Activated CD4-positive, alpha-beta memory T cell treated with anti-CD3 and anti-CD28 coated beads, Interleukin-2, amount 10 ng/mL, durations not matched to agents 7 days and 5 days (primary cell): Measurements from ENCODE around the gene AMOTL2. TPM values are rescaled to one million over a fixed set of nuclear protein-coding genes. Genes with fewer than 3 reads are reported as not detected.

ENCODE experiments used
- CTCF ChIA-PET: fragments of 350-600 bp; sonication (Branson Sonifier 250); formaldehyde crosslinking; loops from one replicate; lab custom pipeline; 2021; ENCODE audit warnings: antibody characterized with exemption, inconsistent platforms; lab: Charles Lee
- POLR2A ChIA-PET: fragments of 350-600 bp; sonication (Branson Sonifier 250); formaldehyde crosslinking; loops from one replicate; lab custom pipeline; 2021; ENCODE audit warnings: antibody characterized with exemption; lab: Charles Lee
- DNase-seq: peaks from one replicate; pipeline ENCODE4 v3.0.0-alpha.2; 2020
- H3K27ac Mint-ChIP-seq: one replicate; pipeline ENCODE4 v1.8.0; 2021; ENCODE audit warnings: mild to moderate bottlenecking, mixed read lengths
- H3K27me3 Mint-ChIP-seq: one replicate; pipeline ENCODE4 v1.8.0; 2021; ENCODE audit warnings: mixed read lengths
- H3K36me3 Mint-ChIP-seq: one replicate; pipeline ENCODE4 v1.8.0; 2021; ENCODE audit warnings: low read depth, mixed read lengths
- H3K4me1 Mint-ChIP-seq: one replicate; pipeline ENCODE4 v1.8.0; 2021; ENCODE audit warnings: mixed read lengths
- H3K4me3 Mint-ChIP-seq: one replicate; pipeline ENCODE4 v1.8.0; 2021; ENCODE audit warnings: mild to moderate bottlenecking, mixed read lengths
- H3K9me3 Mint-ChIP-seq: one replicate; pipeline ENCODE4 v1.8.0; 2021; ENCODE audit warnings: mixed read lengths
- total RNA-seq, 2 experiments: library from RNA; stranded (reverse); gene quantifications; one replicate each; pipeline ENCODE4 v1.2.3, GENCODE V29; 2021

Gene AMOTL2
- total RNA-seq, 2 experiments from 2014 or later = not detected

DNA sequence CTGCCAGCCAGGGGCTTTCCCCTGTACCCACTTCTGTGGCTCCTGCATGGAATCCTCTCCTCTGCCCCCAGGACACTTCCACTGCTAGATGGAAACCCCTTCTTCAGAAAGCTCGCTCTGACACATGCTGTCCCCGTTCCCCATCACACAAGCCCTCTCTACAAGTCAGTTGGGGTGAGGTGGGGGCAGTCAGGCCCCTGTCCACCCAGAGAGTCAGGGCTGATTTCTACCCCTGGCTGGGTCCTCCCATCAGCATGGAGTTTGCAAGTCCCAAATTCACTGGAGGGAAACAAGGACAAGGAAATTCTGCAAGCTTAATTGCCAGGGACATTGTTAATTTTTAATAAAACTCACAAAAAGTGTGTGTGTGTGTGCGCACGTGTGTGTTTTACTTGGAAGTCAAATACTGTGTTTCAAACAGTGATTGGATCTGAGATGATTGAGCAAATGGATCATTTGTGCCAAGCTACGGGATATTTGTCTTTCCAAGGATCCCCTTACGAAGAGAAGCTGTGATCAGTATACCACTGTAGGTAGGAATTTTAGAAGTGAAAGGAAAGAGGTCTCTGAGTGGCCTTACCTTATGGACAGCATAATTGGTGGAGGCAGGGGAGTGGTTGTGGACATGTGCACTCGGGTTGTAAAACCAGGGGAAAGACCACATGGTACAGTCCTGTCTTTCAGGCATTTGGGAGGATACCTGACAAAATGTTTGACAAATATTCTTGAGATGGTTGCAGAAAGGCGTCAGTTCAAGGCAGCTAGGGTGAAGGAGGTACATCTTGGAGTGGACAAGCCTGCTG lies 1.5 kb upstream of the AMOTL2 start:
- CTCF ChIA-PET = no interaction called here
- Mint-ChIP-seq H3K9me3 (no peaks in the 10 kb centered on the region), H3K4me3 (peak overlapping the region; percentile 13)

DNA sequence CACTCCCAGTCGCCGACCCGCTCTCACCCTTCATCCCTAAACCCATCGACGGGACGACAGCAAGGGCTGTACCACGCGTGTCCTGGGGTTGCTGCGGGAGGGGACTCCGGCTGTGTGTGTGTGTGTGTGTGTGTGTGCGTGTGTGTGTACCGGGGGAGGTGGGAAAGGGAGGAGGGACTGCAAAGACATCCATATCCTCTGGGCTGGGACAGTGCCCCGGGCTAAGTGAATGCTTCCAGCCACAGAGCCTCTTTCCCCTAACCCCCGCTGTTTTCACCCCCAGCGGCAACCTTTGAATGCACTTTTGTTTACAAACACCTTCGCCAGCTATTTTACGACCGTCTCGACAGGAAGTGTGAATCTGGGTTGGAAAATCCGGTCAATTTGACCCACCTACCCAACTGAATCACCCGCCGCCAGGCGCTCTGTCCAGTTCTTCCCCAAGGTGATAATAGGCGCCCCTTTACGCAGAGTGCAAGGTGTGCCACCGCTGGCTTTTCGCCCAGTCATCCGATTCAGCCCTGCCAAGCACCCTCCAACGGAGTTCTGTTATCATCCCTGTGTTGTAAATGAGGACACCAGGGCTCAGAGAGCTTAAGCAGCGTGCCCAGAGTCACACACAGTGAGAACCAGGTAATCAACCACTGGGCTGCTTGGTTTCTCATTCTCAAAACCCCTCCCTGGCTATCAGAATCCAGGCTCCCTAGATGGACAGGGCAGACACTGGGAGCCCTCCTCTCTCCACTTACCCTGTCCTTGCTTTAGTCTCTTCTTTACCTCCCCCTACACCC lies 739 bp upstream of the AMOTL2 start:
- no peak for DNase-seq
- Mint-ChIP-seq H3K27me3 (peaks cover 54% of the 10 kb centered on the region), H3K27ac (no peak overlapping the region), H3K36me3 (no peaks in the 10 kb centered on the region), H3K4me3 (peak overlapping the region; percentile 58), H3K4me1 (peaks cover 12% of the 10 kb centered on the region), H3K9me3 (no peaks in the 10 kb centered on the region)
- ChIA-PET POLR2A (no interaction called here), CTCF (no interaction called here)

More for the DNA sequence above, 1.5 kb upstream of the AMOTL2 start:
- DNase-seq = no peak
- Mint-ChIP-seq H3K36me3 (no peaks in the 10 kb centered on the region), H3K4me1 (peaks cover 12% of the 10 kb centered on the region), H3K27me3 (peaks cover 62% of the 10 kb centered on the region), H3K27ac (no peak overlapping the region)
- POLR2A ChIA-PET = no interaction called here

DNA sequence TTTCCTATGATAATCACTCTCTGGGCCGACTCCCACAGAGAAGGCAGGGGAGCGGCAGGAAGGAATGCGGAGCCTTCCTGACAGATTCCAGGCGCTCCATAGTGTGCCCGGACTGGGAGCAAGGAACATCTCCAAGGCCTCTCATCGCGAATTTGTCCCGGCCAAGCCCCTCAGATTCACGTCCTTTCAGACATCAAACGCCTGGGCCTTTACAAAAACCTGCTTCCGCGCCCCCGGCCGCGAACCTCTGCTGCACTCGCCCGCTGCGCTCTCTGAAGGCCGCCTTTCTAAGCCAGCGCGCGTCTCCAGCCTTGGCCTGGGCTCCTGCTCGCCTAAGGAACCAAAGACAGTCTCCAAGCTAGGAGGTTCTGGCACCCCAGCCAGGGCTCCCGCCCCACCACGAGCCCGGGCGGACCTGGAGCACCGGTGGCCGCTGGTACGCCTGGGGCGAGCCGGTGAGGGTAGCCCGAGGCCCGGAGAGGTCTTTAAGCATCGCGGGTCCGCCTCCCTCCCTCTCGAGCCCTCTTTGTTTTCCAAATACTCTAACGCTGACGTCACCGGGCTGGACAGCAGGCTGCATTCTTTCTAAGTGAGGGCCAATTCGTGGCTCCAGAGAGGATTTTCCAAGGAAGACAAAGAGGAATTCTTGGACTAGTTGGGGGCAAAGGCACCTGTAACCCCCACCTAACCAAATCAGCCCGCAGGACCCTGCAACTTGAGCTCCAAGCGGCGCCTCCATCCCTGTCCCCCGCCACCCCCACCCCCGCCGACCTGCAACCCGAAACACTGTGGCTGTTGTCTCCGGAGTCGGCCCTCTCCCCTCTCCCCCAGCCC lies 759 bp downstream of the AMOTL2 start:
- no peak overlapping the region for H3K27ac Mint-ChIP-seq
- H3K36me3 Mint-ChIP-seq = no peaks in the 10 kb centered on the region
- peak overlapping the region; percentile 10 for H3K4me3 Mint-ChIP-seq
- POLR2A ChIA-PET = no interaction called here
- CTCF ChIA-PET = no interaction called here
- peaks cover 12% of the 10 kb centered on the region for H3K4me1 Mint-ChIP-seq
- H3K27me3 Mint-ChIP-seq = peaks cover 49% of the 10 kb centered on the region
- no peak for DNase-seq
- H3K9me3 Mint-ChIP-seq = no peaks in the 10 kb centered on the region

DNA sequence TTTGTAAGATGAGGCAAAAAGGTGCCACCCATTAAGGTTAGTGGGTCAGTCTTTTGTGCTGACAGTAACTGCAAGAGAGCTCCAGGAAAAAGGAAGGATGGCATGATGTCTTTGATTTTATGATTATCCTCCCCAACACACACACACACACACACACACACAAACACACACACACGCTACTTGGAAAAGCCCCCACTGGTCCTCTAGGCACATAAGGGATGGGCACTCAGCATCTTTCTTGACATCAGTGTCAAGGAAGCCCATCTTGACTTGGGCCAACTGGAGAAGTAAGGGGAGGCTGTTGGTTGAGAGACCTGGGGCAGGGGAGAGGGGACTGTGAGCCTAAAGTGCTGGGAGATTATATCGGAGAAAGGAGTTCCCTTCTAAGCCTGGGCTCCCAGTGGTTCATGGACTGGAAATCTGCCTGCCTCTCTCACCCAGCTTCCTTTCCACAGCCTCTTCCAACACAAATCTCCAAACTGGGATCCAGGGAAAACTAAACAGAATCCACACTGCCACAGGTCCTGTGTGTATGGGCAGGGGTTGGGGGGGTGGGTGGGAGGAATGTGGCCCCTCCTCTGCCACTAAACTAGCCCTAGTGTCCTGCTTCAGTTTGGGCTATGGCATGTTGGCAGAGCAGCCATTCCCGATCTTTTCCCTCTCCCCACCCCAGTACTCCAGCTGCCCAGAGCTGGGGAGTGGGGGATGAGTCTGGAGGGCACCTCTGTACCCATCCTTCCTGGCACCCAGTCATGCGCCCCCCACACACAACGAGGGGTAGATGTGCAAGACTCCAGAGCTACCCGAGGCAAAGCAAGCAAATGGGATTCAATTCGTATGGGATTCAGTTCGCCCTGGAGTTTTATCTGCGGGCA lies 1.6 kb downstream of the AMOTL2 start:
- no peaks in the 10 kb centered on the region for H3K9me3 Mint-ChIP-seq
- peaks cover 12% of the 10 kb centered on the region for H3K4me1 Mint-ChIP-seq
- DNase-seq = no peak
- no peaks in the 10 kb centered on the region for H3K36me3 Mint-ChIP-seq
- H3K27me3 Mint-ChIP-seq = peaks cover 44% of the 10 kb centered on the region
- ChIA-PET POLR2A (no interaction called here), CTCF (no interaction called here)
- no peak overlapping the region for H3K27ac Mint-ChIP-seq
- no peak overlapping the region for H3K4me3 Mint-ChIP-seq

DNA sequence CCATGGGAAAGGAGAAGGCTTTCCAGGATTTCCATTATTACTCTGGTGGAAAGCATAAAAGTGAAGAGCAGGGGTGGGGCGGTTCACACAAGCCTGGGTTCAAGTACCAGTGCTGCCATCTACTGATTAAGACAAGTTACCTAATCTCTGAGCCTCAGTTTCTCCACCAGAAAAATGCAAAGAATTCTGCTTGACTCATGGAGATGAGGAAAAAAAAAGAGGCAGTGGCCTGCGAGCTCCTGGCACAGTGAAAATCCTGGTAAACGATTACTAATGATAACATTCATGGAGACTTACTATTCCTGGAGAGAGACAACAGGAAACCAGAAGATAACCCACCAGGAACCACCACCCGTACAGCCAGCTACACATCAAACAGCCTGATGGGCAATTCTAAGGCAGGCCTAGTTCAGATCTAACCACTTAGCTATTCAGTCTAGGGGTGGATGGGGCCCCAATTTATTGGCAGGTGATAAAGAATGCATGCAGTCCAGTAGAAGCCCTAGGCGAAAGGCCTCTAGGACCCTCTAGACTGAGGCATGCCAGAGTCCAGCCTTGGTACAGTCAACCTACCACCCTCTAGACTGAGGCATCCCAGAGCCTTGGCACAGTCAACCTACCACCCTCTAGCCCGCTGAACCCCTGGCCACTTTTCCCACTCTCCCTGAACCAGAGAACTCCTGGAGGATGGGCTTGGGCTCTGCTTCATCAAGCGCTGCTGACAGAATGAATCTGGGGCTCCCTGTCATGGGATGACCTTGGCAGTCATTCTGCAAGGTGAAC lies 2.5 kb downstream of the AMOTL2 start:
- H3K9me3 Mint-ChIP-seq = no peaks in the 10 kb centered on the region
- DNase-seq = no peak
- POLR2A ChIA-PET = no interaction called here
- no peak overlapping the region for H3K27ac Mint-ChIP-seq
- H3K36me3 Mint-ChIP-seq = no peaks in the 10 kb centered on the region
- H3K27me3 Mint-ChIP-seq = peaks cover 39% of the 10 kb centered on the region
- H3K4me3 Mint-ChIP-seq = no peak overlapping the region
- CTCF ChIA-PET = no interaction called here
- peaks cover 12% of the 10 kb centered on the region for H3K4me1 Mint-ChIP-seq

DNA sequence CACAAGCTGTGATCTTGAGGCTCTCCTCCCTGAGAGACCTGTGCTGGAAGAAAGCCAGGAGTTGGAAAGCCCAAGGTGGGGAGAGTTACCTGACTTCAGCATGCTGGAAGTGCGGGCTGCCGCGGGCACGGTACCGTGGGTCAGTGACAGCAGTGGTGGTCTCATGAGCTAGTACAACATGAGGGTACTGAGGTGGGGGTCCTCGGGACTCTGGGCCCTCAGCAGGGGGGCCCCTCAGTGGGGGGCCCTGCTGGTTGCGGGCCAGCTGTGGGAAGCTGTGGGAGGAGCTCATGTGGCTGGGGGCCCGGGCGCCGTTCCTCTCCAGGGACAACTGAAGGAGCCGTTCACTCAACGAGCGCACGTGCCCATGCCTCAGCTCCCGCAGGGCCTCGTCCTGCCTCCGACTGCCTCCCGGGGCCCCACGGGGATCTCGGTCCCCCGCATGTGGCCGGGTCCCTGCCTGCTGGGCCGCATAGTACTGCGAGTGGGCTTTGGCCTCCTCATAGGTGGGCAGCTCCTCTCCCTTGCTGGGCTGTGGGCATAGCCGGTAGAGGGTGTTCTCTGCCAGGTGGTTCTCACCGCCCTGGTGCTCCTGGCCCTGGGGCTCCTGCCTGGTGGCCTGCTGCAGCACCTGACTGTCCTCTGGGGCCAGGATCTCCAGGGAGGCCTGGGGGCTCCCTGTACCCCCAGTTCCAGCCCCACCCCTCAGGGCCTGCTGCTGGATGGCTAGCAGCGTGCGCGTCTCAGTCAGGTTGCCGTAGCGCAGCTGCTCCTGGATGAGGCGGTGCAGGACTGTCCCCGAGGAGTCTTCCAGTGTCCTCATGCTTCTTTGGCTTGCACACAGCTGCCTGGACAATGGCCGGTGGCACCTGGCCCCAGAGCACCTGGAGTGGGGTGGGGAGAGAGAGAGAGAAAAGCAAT lies 3.4 kb downstream of the AMOTL2 start:
- H3K36me3 Mint-ChIP-seq = no peaks in the 10 kb centered on the region
- ChIA-PET POLR2A (no interaction called here), CTCF (no interaction called here)
- H3K4me3 Mint-ChIP-seq = no peak overlapping the region
- DNase-seq = no peak
- H3K9me3 Mint-ChIP-seq = no peaks in the 10 kb centered on the region
- H3K27me3 Mint-ChIP-seq = peaks cover 30% of the 10 kb centered on the region
- no peak overlapping the region for H3K27ac Mint-ChIP-seq
- H3K4me1 Mint-ChIP-seq = peaks cover 12% of the 10 kb centered on the region

DNA sequence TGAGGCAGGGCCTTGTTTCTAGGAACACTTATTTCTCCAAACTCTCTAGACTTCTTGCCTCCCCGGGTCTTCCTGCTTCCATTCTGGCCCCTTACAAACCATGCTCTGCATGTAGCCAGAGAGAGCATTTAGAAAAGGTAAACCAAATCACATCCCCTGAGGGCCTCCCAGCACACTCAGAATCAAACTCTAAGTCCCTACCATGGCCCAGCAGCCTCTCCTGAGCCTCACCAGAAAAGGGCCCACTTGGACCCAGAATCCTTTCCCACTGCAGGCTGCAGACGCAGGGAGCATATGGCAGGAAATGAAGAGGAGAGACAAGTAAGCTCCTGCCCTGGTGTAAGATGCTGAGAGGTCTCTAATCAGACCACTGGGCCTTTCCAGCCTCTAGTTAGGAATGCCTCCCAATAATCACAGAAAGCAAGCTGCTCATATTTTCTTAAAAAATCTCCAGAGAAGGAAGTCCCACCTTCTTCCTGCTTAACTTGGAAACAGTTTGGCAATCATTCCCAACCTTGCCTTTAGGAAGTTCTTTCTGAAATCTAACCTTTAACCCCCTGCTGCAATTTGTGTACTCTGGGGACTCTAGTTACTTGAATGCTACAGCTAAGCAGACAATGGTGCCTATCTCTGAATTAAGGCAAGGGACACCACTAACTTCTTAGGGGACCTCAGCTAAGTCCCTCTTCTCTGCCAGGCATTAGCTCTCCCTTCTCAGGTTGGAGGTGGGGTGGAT lies 4.2 kb downstream of the AMOTL2 start:
- Mint-ChIP-seq H3K27ac (no peak overlapping the region), H3K4me3 (no peak overlapping the region), H3K27me3 (peaks cover 26% of the 10 kb centered on the region), H3K36me3 (no peaks in the 10 kb centered on the region), H3K4me1 (peaks cover 12% of the 10 kb centered on the region), H3K9me3 (no peaks in the 10 kb centered on the region)
- ChIA-PET CTCF (no interaction called here), POLR2A (no interaction called here)
- no peak for DNase-seq

DNA sequence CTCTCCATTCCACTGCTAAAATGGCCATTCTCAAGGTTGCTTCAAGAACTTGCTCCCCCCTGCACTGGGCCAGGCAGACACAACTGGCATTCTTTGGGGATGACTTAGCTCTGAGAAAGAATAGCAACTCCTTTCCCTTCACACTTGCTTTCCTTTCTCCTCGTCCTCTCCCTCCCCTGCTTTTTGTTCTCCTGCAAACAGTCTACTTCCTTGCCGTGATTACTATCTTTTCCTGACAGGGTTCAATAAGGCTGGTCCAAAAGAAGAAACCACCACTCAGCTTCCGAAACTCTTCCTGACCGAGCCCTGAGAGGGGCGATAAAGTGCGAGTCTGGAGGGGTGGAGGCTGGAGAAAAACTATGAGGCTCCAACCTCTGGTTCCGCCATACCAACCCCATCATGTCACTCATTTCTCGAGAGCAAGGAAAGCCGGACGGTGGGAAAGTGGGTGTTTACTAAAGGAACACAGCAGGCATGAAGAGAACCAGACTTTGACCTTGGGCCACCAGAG lies 5.0 kb downstream of the AMOTL2 start:
- ChIA-PET CTCF (no interaction called here), POLR2A (no interaction called here)
- H3K27ac Mint-ChIP-seq = no peak overlapping the region
- H3K4me3 Mint-ChIP-seq = no peak overlapping the region
- no peak for DNase-seq
- H3K27me3 Mint-ChIP-seq = peaks cover 28% of the 10 kb centered on the region
- peaks cover 14% of the 10 kb centered on the region for H3K4me1 Mint-ChIP-seq
- no peaks in the 10 kb centered on the region for H3K9me3 Mint-ChIP-seq
- no peaks in the 10 kb centered on the region for H3K36me3 Mint-ChIP-seq

DNA sequence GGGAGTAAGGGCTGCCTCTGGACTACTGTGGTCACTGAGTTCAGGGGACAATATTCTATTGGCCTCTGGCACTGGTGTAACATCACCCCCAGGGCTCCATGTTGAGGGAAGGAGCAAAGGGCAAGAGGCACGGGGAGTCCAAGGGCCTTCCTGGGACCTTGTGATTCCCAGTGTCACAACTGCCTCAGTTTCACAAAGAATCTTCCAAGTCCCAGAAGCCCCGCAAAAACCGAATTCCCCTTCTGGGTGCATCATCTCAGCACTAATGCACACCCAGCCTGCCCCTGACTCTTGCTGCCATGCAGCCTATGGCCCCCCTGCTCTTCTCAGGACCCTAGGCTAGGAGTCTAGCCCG lies 5.5 kb downstream of the AMOTL2 start:
- Mint-ChIP-seq H3K4me1 (peaks cover 15% of the 10 kb centered on the region), H3K36me3 (no peaks in the 10 kb centered on the region), H3K27me3 (peaks cover 25% of the 10 kb centered on the region), H3K27ac (no peak overlapping the region), H3K9me3 (no peaks in the 10 kb centered on the region), H3K4me3 (no peak overlapping the region)
- ChIA-PET POLR2A (no interaction called here), CTCF (no interaction called here)
- no peak for DNase-seq

DNA sequence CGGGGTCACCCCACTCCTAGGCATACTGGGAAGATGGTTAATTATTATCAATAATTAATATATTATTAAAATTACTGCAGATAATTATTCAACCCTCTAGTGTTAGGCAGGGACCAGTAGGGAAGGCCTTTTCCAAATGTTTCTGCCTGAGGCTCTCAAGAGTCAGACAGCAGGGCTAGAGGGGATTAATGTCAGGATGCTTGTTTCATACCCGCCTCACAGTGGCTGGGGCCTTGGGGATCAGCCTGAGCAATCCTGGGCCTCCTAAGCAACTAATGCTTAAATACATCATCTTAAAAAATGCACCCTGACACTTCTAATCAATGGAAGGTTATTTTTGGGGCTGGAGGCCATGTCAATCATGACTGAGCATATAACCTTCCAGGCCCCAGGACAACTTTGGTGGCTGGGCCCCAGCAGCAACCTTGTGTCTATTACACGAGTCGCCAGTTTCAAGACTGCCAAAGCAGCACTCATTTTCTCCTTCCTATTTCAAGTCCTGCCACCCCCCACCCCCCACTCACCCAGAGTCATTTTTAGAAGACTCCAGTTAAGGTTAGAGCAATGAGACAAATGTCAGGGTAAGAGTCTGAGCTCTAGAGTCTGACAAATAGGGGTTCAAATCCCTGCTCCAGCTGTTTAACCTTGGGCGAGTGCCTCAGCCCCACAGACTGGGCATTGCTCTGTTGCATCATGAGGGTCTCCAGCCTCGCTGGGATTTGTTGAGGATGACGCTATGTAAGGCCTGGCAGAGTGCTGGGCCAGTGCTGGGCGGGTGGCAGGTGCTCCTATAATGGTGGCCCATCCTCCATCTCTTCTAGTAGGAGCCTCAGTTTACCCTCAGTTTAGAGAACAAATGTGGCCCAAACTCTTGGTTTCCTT lies 6.1 kb downstream of the AMOTL2 start:
- H3K27ac Mint-ChIP-seq = no peak overlapping the region
- no peak overlapping the region for H3K4me3 Mint-ChIP-seq
- POLR2A ChIA-PET = no interaction called here
- no peaks in the 10 kb centered on the region for H3K9me3 Mint-ChIP-seq
- no peak for DNase-seq
- peaks cover 26% of the 10 kb centered on the region for H3K27me3 Mint-ChIP-seq
- CTCF ChIA-PET = no interaction called here
- H3K4me1 Mint-ChIP-seq = peaks cover 15% of the 10 kb centered on the region
- no peaks in the 10 kb centered on the region for H3K36me3 Mint-ChIP-seq
